GM19467 (cell line): ENCODE results near the gene ECI1.

Experiments used
- ATAC-seq: cut with Tn5 transposase; IDR thresholded peaks from one replicate; pipeline ENCODE4 v1.9.1; 2021; ENCODE audit warnings: mild to moderate bottlenecking, moderate library complexity; ENCODE audit not compliant: unreplicated experiment

ECI1 gene, protein sequence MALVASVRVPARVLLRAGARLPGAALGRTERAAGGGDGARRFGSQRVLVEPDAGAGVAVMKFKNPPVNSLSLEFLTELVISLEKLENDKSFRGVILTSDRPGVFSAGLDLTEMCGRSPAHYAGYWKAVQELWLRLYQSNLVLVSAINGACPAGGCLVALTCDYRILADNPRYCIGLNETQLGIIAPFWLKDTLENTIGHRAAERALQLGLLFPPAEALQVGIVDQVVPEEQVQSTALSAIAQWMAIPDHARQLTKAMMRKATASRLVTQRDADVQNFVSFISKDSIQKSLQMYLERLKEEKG

DNA sequence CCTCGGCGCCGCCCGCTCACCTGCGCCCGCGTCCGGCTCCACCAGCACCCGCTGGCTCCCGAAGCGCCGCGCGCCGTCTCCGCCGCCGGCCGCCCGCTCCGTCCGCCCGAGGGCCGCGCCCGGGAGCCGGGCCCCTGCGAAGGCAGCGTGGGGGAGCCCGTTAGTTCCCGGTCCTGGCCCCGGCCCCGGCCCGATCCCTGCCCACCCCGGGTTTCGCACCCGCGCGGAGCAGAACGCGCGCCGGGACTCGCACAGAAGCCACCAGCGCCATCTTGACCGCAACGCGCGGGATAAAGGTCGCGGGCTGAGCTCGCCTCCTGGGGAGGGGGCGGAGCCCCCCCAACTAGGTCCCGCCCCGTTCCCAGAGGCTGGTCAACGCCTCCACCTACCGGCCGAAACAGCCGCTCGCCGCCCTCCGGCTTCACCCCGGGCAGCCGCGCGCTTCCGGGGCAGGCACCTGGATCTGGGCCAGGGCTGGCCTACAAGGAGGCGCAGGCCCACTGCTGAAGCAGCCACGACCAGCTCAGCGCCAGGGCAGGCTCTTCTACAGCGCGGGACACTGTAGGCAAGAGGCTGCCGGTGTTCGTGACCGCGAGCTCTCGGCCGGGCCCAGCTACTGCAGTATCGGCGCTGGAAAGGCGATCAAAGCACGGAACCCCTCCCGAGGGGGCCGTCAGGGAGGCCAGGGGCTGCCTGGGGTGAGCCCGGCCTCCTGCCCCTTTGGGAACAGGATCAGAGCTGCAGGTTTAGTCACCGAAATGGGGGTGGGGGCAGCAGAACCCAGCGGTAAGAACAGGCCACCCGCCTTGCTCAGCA lies at the start of gene ECI1:
Gene ECI1, minus strand, starts transcription at position 292 of the 816 bp plus-strand sequence. Its CDS starts 21 bp downstream, at position 271.
- ATAC-seq, result peak; percentile 87

DNA sequence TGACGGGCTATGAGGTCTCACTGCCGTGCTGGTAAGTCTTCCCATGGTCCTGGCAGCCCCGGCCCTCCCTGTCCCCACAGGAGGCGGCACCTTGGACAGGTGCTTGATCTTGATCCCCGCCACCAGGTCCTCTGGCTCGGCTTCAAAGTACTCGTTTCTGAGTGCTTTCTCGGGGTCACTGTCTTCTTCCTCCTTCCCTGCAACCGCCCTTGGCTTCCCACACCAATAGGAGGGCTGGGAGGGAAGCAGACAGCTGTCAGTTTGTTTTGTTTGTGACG lies 48.5 kb upstream of the ECI1 start:
- no peak for ATAC-seq

DNA sequence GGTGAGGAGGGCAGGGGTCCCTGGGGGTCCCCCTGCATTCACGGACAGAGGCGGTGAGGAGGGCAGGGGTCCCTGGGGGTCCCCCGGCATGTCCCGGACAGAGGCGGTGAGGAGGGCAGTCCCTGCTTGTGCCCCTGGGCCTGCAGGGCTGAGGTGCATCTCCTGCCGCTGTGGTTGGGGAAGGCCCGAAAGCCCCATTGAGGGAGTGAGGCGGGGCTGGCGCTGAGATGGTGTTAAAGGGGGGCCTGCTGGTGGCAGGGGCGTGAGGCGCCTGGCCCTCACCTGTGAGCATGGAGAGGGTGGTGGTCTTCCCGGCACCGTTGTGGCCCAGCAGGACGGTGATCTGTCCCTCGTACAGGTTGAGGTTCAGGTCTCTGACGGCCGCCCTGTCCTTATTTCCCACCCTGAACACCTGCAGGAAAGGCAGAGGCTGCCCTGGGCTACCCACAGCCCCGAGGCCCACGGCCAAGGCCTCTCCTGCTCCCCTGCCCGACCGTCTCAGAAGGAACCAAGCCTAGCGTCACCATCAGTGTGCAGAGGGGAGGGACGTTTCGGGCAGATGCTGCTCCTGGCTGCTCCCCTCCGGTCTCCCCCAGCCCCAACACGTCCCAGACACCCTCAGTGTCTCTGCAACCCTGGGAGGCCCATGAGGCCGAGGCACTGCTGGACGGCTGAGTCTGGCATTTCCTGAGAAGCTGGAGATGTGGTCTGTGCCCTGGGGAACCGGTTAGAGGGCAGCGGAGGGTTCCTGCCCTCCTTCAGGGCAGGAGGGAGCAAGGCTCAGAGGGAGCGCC lies 47.9 kb upstream of the ECI1 start:
- no peak for ATAC-seq

DNA sequence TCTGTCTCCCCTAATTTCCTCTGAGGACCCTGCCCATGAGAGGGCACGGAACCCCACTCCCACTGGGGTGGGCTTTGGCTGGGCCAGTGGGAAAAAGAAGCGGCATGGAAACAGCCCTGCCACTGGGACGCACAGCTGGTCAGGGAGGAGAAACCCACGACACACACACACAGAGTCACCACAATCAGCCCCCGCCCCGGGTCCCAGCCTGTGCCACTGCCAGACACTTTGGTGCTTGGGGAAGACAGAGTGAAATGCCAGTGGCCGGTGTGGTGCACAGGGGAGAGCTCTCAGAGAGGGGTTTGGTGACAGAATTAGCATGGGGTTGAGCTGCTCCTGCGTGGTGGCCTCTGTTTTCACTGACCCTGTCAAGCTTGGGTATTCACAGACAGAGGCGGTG lies 47.2 kb upstream of the ECI1 start:
- ATAC-seq, result no peak

DNA sequence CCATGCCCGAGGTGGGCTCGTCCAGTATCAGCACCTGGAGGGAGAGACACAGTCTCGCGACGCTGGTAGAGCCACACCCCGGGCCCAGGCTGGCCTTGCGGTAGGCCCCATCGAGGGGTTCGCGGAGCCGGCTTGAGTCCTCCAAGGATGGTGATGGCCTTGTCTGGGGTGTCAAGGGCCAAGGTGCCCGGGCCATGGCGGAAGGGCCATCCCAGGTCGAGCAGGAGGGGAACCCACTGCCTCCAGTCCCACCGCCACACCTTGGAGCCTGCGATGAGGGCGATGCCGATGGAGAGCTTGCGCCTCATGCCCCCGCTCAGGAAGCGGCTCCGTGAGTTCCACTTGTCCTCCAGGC lies 46.1 kb upstream of the ECI1 start:
- ATAC-seq, result no peak

DNA sequence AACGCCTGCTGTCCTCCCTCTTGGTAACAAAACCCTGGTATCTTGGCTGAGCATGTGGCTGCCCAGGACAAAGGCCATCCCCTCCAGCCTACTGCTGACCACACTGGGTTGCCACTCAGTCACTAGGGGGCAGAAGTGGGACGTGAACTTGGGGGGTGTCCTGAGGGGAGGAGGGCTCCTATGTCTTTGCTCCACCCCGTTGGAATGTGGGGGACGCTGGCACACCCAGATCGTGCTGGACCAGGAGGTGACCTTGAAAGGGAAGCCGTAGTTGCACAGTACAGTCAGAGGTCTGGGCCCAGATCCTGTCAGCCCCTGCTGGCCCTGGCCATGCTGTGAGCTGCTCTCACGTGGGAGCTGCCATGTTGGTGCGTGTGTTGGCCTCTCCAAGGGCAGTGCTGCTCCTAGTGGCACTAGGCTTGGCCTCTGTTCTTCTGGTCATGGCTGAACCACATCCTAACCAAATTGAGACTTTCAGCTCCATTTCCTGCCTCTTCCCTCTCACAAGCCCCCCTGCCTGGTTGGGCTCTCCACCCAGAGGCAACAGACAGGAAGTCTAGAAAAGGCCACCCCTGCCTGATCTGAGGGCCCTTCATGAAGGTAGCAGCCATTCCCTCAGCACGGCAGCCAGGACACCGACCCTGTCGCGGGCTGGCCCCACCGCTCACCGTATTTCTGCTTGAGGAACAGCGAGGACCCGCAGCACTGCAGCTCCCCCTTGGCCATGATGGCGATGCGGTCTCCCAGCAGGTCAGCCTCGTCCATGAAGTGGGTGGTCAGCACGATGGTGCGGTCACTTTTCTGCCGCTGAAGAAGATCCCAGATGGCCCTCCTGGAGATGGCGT lies 45.5 kb upstream of the ECI1 start:
- no peak for ATAC-seq

DNA sequence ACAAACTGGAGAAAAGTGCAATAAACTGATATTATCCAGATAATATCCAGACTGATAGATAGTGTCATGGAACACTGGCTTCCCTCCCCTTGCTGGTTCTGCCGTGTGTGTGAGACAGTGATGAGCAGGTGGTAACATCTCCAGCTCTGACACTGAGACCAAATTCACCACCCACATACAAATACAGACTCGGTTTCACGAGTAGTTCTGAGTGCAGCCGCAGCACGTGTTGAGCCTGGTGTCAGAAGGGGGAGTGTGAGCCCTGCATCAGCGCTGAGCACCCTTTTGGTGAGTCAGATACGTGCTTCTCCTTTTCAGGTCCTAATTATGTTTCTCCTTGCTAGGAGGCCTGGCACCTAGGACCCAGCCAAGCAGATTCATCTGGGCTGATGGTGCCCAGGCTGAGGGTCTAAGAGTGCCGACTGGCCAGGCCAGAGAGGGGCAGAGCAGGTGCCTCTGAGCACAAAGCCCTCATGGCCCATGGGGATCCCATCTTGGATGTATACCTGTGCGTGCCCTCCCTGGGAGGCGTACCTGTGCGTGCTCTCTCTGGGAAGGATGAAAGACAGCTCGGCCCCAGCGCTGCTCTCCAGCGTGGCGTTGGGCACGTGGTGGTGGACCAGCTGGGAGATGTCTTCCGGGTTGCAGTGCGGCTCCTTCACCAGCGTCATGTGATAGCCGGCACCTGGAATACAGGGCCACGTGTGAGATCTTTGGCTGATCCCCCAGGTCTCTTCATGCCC lies 43.8 kb upstream of the ECI1 start:
- no peak for ATAC-seq

DNA sequence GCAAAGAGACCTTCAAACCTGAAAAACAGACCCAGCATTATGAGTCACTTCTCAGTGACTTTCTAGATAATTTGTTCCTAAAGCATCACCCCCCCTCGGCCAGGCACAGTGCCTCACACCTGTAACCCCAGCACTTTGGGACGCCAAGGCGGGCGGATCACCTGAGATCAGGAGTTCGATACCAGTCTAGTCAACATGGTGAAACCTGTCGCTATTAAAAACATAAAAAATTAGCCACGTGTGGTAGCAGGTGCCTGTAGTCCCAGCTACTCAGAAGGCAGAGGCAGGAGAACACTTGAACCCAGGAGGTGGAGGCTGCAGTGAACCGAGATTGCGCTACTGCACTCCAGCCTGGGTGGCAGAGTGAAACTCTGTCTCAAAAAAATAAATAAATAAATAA lies 40.8 kb upstream of the ECI1 start:
- ATAC-seq, result no peak

DNA sequence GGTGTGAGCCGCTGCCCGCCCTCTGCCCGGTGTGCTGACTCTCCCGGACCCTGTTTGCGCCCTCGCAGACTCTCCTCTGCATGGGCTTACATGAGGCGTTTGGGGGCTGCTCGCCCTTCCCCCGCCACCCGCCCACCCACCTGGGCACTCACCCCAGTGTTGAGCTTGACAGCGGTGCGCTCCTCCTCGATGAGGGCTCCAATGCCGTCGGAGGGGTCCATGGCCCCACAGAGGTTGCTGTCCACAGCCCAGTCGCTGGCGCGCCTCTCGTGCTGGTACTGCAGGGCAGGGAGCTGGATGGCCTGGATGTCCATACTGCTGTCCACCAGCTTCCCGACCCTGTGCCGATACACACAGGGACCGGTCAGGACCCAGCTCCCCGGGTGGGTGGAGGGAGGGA lies 37.9 kb upstream of the ECI1 start:
- ATAC-seq, result no peak

DNA sequence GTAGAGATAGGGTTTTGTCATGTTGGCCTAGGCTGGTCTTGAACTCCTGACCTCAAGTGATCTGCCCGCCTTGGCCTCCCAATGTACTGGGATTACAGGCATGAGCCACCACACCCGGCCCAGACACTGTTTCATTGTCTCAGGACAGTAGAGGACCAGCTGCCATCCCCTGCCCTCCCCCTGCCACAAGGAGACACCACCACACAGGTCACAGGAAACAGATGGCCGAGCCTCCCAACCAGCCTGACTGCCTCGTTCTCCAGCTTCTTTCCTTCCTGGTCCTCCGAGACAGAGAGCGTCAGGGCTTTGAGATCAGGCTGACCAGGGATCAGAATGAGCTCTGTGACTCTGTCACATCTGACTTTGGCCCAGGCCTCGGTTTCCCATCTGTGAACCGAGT lies 37.3 kb upstream of the ECI1 start:
- no peak for ATAC-seq

DNA sequence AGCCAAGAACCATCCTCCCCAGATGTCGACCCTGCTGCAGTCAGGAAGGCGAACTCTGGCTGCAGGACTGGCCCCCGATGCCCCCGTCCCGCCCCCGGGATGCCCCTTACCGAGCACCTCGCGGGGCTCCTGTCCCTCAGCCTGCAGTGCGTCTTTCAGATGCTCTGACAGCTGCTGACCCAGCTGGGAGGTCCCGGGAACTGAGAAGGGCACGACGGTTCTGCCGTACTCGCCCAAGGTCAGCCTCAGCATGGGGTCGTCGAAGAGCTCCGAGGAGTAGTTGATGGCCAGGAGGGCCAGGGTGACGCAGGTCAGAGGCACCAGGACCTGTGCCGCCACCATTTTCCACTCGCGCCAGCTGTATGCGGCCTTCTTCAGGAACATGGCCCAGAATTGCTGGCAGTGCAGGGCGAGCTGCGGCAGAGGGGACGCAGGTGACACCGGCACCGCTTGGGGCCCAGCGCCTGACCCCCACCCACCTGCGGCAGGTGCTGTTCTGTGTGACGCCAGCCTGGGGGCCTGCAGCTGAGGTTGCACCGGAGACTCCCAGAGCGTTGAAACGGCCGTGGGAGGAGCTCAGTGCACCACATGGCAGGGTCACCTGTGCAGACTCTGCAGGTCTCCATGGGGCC lies 36.6 kb upstream of the ECI1 start:
- ATAC-seq, result no peak

DNA sequence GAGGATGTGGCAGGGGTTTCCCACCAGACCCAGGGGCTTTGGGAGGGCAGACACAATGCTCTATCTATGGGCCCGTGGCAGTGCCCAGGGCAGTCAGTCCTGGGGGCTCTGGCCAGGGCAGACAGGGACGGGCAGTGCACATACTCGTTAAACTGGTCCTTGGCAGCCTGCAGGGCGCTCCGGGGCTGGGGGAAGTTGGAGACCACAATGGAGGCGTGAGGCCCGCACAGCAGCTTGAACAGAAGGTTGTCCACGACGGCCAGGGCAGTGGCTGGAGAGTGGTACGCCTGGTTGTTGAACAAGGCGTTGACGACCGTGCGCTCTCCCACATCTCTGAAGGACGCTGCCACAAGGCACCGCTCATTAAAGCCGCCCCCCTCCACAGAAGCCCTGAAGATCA lies 35.2 kb upstream of the ECI1 start:
- no peak for ATAC-seq

DNA sequence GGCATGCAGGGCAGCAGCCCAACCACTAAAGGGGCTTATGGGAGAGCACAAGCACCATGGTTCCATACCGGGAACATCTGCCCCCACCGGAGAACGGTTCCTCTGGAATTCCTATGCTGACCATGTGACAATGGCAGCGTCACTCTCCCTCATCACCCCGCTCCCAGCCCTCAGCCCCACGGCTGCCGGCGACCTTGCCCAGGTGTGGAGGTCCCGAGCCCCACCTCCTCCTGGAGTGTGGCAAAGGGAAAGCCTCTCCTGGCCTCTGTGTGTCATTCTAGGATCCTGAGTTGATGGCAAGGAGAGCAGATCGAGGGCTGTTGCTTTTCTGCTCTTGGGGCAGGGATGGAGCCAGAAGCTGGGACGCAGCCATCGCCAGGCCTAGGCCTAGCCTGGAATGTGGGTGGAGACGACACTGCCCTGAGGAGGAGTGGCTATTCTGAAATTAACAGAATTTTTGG lies 34.4 kb upstream of the ECI1 start:
- ATAC-seq, result no peak

DNA sequence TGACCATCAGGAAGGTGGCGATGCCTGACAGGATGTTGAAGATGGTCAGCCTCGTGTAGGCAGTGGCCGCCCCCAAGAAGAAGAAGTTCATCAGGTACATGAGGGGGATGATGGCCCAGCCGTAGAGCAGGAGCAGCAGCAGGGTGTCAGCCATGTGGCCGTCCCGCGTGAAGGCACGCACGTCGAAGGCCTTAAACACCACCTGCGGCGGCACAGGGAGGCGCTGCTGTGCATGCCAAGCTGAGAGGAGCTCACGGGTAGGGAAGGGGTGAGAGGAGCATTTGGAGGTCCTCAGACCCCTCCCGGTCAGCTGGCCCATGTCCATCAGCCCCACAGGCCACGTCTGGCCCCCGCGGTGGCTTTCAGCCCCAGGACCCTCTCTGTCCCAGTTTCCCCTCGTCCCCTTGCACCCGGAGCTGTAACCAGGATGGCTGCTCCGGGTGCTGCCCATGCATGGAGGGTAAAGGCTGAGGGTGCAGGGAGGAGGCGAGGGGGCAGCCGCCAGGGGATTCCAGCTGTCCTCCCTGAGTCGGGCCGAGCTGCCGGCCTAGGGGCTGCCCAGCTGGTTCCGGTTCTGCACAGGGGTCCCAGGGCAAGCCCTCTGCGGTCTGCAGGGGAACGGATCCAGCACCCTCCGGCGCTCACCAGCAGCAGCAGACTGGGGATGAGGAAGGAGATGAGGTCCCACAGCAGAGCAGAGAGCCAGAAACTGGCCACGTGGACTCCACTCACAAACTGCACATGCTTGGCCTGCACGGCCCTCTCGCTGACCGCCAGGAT lies 33.6 kb upstream of the ECI1 start:
- ATAC-seq, result no peak

DNA sequence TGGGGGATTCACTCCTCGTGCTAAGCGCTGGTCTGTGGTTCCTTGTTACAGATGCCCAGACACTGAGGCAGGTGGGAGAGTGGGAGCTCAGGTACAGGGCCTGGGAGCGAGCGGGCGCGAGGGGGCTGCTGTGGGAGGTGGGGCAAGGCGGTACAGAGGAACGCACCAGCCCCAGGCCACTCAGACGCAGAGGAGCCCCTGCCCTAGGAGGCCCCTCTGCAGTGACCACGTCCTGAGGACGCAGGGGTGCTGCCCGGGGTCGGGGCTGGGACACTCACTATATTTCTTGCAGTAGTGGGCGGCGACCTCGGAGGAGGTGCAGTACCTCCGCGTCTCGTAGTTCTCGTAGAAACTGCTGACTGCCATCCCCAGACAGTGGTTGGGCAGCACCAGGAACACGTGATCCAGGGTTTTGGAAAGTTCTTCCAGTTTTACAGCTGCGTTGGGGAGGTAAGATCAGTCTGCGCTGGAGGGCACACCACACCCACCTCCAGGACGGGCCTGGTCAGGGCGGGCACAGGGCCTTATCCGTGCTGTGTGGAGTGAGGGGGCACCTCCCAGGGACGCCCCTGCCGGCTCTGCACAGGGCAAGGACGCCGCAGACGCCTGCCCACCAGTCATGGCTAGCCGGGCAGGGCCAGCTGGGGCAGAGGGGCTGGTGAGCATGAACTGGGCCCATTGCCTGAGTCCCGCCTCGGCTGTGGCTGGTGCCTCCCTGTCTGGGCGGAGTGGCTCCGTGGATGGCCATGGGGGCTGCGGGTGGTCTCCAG lies 32.8 kb upstream of the ECI1 start:
- no peak for ATAC-seq

DNA sequence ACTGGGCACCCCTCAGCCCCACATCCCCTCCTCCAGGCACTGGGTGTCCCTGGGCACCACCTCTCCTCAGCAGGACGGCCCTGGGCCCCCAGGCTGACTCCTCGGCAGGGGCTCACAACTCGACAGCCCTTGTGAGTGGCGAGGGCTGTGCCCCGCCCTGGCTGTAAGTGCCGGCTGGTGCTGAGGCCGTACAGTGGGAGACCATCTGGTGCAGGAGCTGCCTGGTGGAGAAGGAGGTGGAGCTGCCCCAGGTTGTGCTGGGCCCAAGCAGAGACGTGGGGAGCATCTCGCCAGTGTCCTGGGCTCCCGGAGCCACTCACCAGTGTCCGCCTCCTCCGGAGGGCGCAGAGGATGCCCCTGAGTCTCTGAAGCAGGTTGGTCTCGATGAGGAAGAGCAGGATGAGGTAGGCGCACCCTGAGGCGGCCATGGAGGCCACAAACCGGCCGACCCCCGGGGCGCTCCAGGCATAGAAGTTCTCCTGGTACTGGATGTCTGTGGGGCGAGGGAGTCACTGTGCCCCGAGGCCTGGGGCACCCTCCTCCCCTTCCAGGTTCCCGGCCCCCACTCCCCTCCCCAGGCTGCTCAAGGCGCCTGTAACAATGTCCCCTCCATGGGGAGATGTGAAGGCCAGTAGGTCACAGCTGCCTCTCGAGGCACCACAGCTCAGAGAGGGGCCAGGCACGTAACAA lies 31.6 kb upstream of the ECI1 start:
- no peak for ATAC-seq

DNA sequence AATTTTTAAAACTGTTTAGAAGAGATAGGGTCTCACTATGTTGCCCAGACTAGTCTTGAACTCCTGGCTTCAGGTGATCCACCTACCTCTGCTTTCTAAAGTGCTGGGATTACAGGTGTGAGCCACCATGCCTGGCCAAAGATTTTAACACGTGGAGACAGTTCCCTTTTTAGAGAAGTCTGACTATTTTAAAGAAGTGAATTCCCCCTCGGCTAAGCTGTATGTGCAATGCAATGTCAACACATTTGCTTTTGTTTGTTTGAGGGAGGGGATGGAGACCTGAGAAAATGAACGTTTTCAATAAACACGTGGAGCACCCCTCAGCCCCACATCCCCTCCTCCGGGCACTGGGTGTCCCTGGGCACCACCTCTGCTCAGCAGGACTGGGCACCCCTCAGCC lies 30.9 kb upstream of the ECI1 start:
- no peak for ATAC-seq
